Astrocyte of the cerebellum (primary cell): Measurements from ENCODE around the gene THSD7B.

ENCODE experiments used
- DNase-seq: peaks from one replicate; pipeline ENCODE4 v3.0.0-alpha.2; 2011; ENCODE audit warnings: low read depth
- H3K4me3 ChIP-seq: 2 replicates; pipeline ENCODE4 v1.5.1; 2011; ENCODE audit warnings: mild to moderate bottlenecking, low read depth, low read length, moderate library complexity
- CTCF ChIP-seq: IDR thresholded peaks from 2 replicates; pipeline ENCODE4 v1.5.1; 2012; ENCODE audit warnings: low read length, low read depth, moderate library complexity, mild to moderate bottlenecking; ENCODE audit errors: missing control alignments
- in situ Hi-C: cut with HindIII; loops from 2 replicates; pipeline ENCODE4 v1.10.0; 2017; ENCODE audit warnings: low sequenced_read_pairs

THSD7B gene

GRCh38 chr2:136844546-136844945, 79.2 kb downstream of the THSD7B start:
- in situ Hi-C loops: no loop called here
- H3K4me3 ChIP-seq: no peak overlapping the region
- no peak for TF ChIP-seq CTCF
- no peak for DNase-seq

- no peak overlapping the region for H3K4me3 ChIP-seq
- in situ Hi-C loops: no loop called here
- DNase-seq: no peak
- no peak for TF ChIP-seq CTCF
These were observed 93.3 kb downstream of the THSD7B start for GRCh38 chr2:136858656-136859055.

- no peak for TF ChIP-seq CTCF
- in situ Hi-C loops: no loop called here
- DNase-seq: no peak
- no peak overlapping the region for H3K4me3 ChIP-seq
These were observed 95.2 kb downstream of the THSD7B start for GRCh38 chr2:136860443-136860958.

GRCh38 chr2:136863468-136863867, 98.1 kb downstream of the THSD7B start:
- in situ Hi-C loops: no loop called here

GRCh38 chr2:136863874-136864273, 98.5 kb downstream of the THSD7B start:
- no peak overlapping the region for H3K4me3 ChIP-seq
- no peak for DNase-seq
- in situ Hi-C loops: no loop called here
- TF ChIP-seq CTCF: no peak

More at GRCh38 chr2:136863468-136863867, 98.1 kb downstream of the THSD7B start:
- no peak for DNase-seq
- H3K4me3 ChIP-seq: no peak overlapping the region
- no peak for TF ChIP-seq CTCF

- H3K4me3 ChIP-seq: no peak overlapping the region
- no peak for DNase-seq
- TF ChIP-seq CTCF: no peak
- in situ Hi-C loops: no loop called here
These were observed 106.1 kb downstream of the THSD7B start for GRCh38 chr2:136871424-136871823.

GRCh38 chr2:136874258-136874657, 108.9 kb downstream of the THSD7B start:
- peak; percentile 12 for TF ChIP-seq CTCF
- H3K4me3 ChIP-seq: no peak overlapping the region
- in situ Hi-C loops: no loop called here
- DNase-seq: no peak
